Measurements from ENCODE around the gene MS4A12.

Gene MS4A12

DNA sequence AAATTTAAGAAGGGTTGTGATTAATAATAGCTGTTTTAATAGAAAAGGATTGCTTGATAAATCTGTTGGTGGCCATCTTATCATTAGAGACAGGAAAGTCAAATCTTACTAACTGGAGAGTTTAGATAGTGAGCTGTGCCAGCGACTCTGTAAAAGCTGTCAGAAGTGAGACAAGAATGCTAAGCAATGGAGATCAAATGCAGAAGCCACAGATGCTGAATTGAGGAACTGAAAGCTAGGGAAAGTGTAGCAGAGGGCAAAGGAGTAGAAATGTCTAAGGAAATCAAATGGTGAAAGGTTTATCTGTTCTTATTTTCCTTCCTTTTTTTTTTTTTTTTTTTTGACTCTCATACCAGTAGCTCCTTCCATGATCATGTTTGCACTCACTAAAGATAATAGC is 36.4 kb downstream of the MS4A12 start:
- TF ChIP-seq POLR2AphosphoS5 (IDR thresholded peaks at IDR 0.05; ENCODE audit: low read depth, low read length) = no peak
- no peak for TF ChIP-seq SIN3A (IDR thresholded peaks at IDR 0.05; ENCODE audit: borderline replicate concordance, insufficient read depth, low read length)
- no peak for TF ChIP-seq TAF1 (IDR thresholded peaks at IDR 0.05; ENCODE audit: borderline replicate concordance, insufficient read depth, low read length)
- TF ChIP-seq FOXP2 (optimal IDR thresholded peaks at IDR 0.05; ENCODE audit: borderline replicate concordance, extremely low read depth, extremely low read length, insufficient read depth) = no peak
- TF ChIP-seq, protein P1, sequence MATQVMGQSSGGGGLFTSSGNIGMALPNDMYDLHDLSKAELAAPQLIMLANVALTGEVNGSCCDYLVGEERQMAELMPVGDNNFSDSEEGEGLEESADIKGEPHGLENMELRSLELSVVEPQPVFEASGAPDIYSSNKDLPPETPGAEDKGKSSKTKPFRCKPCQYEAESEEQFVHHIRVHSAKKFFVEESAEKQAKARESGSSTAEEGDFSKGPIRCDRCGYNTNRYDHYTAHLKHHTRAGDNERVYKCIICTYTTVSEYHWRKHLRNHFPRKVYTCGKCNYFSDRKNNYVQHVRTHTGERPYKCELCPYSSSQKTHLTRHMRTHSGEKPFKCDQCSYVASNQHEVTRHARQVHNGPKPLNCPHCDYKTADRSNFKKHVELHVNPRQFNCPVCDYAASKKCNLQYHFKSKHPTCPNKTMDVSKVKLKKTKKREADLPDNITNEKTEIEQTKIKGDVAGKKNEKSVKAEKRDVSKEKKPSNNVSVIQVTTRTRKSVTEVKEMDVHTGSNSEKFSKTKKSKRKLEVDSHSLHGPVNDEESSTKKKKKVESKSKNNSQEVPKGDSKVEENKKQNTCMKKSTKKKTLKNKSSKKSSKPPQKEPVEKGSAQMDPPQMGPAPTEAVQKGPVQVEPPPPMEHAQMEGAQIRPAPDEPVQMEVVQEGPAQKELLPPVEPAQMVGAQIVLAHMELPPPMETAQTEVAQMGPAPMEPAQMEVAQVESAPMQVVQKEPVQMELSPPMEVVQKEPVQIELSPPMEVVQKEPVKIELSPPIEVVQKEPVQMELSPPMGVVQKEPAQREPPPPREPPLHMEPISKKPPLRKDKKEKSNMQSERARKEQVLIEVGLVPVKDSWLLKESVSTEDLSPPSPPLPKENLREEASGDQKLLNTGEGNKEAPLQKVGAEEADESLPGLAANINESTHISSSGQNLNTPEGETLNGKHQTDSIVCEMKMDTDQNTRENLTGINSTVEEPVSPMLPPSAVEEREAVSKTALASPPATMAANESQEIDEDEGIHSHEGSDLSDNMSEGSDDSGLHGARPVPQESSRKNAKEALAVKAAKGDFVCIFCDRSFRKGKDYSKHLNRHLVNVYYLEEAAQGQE (IDR thresholded peaks at IDR 0.05; ENCODE audit: insufficient read depth in 1 of 2, low read depth in 2 of 2, low read length in 2 of 2) = no peak

DNA sequence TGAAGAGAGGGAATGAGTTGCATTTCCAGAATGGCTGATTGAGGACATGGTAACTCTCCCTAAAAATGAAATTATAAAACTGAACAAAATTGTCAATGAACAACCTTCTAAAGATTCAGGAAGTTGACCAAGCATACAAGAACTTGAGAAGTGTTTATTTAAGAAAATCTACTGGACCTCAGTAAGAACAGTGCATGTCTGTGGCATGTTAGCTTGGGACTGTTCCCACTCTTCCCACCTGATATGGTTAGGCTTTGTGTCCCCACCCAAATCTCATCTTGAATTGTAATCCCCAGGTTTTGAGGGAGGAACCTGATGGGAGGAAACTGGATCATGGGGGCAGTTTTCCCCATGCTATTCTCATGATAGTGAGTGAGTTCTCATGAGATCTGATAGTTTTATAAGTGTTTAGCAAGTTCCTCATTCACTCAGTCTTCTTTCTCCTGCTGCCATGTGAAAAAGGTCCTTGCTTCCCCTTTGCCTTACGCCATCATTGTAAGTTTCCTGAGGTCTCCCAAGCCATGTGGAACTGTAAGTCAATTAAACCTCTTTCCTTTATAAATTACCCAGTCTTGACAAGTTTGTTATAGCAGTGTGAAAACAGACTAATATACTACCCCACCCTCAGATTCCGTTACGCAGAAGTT is 38.0 kb downstream of the MS4A12 start:
- TF ChIP-seq SIN3A (IDR thresholded peaks at IDR 0.05; ENCODE audit: borderline replicate concordance, insufficient read depth, low read length) (no peak), POLR2AphosphoS5 (IDR thresholded peaks at IDR 0.05; ENCODE audit: low read depth, low read length) (no peak), TAF1 (IDR thresholded peaks at IDR 0.05; ENCODE audit: borderline replicate concordance, insufficient read depth, low read length) (no peak), FOXP2 (optimal IDR thresholded peaks at IDR 0.05; ENCODE audit: borderline replicate concordance, extremely low read depth, extremely low read length, insufficient read depth) (no peak)
- TF ChIP-seq, protein P1 (IDR thresholded peaks at IDR 0.05; ENCODE audit: insufficient read depth in 1 of 2, low read depth in 2 of 2, low read length in 2 of 2) = no peak

DNA sequence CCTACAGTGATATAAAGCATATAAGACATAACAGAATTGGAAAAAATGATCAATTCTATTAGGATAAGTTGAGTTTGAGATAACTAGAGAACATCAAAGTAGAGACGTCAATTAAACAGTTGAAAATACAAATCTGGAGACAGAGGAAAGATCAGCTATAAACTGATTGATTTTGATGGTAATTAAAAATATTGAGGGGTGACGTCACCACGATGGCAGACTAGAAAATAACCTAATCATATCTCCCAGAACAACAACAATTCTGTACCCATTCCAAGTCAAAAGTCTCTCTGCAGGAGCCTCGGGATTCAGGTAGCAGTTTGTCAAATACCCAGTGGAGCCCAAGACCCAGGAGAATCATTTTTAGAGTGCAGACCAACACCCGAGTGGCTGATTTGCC is 51.5 kb downstream of the MS4A12 start:
- TF ChIP-seq TAF1 (IDR thresholded peaks at IDR 0.05; ENCODE audit: borderline replicate concordance, insufficient read depth, low read length) (no peak), SIN3A (IDR thresholded peaks at IDR 0.05; ENCODE audit: borderline replicate concordance, insufficient read depth, low read length) (no peak), POLR2AphosphoS5 (IDR thresholded peaks at IDR 0.05; ENCODE audit: low read depth, low read length) (no peak), FOXP2 (optimal IDR thresholded peaks at IDR 0.05; ENCODE audit: borderline replicate concordance, extremely low read depth, extremely low read length, insufficient read depth) (no peak)
- TF ChIP-seq, protein P1 (IDR thresholded peaks at IDR 0.05; ENCODE audit: insufficient read depth in 1 of 2, low read depth in 2 of 2, low read length in 2 of 2) = no peak
